ENCODE measurements around the gene KAZN.

KAZN gene

DNA sequence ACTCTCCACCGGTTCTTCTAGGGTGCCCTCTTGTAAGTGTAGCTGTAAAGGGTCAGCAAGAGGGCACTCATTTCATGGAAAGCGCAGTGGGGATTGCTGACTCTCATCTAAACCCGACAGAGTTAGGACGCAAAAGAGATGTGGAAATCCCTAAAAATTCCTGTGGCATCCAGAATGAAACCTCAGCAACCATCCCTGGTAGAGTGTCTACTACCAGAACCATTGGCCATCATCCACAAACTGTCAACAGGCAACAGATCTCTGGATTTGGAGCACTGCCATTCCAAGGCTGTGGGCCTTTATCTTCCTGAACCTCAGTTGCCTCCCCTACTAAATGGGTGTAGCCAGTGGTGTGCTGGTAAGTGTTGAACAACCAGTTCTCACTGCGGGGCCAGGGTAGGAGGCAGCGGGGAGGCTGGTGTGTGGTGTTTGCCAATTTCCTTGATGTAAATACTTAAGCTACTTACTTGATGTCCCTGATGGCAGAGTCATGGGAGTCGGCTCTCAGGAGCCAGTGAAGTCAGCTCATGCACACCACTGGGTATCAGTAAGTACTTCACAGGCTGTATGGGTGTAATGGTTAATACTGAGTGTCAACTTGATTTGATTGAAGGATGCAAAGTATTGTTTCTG is 195.8 kb downstream of the KAZN start:
- no peak for DNase-seq (ENCODE audit: low read depth)

DNA sequence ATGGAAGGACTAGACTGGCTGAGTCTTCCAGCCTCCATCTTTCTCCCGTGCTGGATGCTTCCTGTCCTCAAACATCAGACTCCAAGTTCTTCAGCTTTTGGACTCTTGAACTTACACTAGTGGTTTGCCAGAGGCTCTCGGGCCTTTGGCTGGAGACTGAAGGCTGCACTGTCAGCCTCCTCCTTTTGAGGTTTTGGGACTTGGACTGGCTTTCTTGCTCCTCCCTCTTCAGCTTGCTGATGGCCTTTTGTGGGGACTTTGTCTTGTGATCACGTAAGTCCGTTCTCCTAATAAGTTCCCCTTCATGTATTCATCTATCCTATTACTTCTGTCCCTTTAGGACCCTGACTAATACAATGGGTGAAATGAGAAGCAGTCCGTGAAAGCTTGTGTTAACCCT is 196.4 kb downstream of the KAZN start:
- DNase-seq (ENCODE audit: low read depth) = no peak

DNA sequence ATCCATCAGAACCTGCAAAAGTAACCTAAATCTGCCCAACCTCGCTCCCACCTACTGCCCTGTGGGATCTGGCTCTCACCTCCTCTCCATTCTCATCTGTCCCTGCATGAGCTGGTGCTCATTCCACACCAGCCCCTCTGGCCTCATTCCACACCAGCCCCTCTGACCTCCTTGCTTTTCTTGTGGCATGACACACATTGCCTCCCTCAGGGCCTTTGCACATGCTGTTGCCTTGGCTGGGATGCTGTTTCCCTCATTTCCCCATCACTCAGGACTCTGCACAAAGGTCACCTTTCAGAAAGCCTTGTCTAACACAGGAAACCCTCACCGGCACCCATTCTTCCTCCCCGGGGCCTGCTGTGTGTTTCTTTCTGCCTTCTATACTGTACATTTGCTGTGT is 197.1 kb downstream of the KAZN start:
- no peak for DNase-seq (ENCODE audit: low read depth)

DNA sequence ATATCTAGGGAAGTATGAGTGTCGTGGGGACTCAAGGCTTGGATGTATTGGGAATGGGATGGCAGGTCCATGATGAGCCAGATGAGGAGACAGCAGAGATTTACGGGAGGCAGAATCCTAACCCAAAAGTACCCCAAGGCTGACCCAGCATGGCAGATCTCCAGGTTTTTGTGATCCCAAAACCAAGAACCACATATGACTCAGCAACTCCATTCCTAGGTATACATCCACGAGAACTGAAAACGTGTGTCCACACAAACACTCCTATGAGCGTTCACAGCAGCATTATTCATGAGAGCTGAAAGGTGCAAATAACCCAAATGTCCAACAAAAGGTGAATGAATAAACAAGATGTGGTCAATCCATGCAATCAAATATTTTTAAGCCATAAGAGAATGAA is 201.5 kb downstream of the KAZN start:
- DNase-seq (ENCODE audit: low read depth) = no peak

DNA sequence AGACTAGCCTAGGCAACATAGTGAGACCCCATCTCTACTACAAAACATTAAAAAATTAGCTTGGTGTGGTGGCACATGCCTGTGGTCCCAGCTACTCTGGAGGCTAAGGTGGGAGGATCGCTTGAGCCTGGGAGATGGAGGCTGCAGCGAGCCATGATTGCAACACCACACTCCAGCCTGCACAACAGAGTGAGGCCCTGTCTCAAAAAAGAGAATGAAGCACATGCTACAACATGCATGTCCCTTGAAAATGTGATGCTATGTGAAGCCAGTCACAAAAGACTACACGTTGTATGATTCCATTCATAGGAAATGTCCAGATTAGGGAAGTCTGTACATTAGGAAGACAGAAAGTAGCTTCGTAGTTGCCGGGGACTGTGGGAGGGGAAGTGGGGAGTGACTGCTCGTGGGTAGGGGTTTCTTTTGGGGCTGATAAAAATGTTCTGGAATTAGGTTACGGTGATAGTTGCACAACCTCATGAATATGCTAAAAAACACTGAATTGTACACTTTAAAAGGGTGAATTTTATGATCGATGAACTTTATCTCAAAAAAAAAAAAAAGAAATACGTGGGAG is 202.1 kb downstream of the KAZN start:
- no peak for DNase-seq (ENCODE audit: low read depth)

DNA sequence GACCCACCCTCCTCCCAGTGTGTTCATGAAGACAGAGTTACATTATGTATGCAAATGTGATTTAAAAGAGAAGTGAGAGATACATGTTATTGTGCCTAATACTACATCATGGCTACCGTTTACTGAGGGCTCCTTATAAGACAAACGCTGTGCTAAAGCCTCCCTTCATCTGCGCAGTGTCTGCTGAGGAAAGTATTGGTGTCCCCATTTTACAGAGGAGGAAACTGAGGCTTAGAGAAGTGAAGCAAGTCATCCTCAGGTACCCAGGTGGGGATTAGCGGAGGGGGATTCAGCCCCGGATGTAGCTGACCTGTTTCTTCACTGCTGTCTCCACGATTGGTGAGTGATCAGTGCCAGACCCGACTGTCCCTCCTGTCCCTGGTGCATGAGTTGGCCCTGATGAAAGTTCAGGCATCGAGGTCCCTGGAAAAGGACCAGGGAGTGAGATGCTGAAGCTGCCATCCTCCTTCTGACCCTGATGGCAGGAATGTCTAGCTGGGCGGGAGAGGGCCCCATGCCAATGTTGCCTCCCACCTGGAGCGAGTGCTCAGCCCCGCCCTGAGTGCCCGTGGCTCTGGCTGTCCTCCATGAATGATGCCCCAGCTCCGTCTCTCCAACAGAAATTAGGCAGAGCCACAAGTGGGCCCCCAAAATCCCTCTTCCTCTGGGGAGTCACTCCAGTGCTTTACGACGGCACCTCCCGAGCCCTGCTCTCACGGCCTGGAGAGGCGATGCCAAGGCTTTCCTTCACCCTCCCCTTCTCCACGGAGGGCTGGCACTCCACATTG is 204.7 kb downstream of the KAZN start:
- DNase-seq (ENCODE audit: low read depth) = no peak

DNA sequence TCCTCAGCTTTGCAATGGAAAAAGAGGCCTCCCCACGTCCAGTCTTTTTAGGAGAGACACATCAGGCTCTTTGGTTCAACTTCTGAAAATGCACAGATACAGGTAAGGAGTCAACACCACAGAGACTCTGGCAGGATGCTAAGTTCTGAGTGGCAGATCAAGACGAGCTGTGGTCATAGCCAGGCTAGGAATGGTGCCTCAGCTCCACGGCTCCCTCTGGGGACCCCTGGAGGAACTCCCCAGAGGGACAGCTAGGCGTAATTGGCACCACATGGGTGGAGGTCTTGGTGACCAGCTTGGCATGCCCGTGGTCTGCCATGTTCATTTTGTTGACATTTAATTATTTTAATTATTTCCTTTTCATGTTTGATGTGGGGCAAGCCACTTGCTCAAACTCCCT is 206.1 kb downstream of the KAZN start:
- DNase-seq (ENCODE audit: low read depth) = no peak

DNA sequence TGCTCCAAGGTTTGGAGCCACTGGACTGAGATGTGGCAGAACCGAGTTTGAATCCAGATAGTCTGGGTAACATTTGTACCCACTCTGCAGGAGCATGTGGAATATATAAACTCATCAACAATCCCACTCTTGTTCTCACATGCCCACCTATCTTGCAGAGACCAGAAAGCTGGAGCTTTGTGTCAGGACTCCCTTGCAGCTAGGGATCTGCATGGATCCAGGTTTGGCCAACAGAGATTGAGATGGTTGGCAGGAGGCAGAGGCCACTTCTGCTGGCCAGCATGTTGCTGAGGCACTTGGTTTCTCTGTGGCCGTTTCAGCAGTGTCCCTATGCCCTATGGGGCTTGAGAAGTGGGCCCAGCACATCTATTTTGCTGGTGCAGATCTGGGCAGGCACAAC is 208.3 kb downstream of the KAZN start:
- no peak for DNase-seq (ENCODE audit: low read depth)

DNA sequence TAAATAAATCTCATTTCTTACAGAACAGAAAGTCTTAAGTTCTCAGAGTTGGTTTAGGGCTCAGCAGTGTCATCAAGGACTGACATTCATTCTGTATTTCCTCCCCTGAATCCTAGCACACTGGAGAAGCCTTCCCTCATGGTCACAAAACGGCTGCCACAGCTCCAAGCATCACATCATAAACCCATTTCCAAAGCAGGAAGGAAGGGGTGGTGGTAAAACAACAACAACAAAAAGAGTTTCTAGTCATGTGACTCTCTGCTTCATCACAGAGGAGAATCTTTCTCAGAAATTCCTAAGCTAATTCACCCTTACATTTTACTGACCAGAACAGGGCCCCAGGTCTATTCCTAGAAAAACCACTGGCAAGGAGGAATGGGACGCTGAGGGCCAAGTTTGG is 210.3 kb downstream of the KAZN start:
- no peak for DNase-seq (ENCODE audit: low read depth)

DNA sequence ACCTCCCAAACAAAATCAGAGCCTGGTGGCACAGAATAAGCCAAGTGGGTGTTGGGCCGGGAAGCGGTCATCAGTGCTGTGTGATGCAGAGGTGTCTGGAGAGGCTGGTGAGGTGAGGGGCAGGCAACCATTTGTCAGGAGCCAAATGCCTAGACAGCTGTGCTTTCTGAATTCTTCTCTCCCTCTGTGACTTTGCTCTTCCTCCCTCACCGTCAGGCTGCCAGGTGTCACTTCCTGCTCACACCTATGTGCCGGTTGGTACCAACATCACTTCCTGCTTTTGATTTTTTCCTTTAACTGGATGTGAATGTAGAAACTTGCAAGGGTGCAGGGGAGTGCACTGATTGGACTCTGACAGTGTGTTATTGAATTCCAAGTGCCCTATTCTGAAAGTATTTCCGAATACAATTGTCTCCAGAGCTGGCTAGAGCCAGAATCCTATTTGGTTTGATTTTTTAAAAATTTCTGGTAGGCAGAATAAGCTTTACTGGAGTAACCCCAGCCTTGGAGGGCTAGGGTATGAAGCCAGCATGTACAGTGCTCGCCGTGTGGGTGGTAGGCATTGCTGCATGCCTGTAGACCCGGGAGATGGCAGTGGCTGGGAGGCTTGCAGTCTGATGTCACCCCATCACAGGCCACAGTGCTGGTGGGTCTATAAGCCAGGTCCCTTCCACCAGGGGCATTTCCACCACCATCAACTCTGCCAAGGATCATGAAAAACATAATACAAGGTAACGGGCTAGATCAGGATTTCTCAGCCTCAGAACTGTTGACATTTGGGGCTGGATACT is 210.9 kb downstream of the KAZN start:
- no peak for DNase-seq (ENCODE audit: low read depth)

DNA sequence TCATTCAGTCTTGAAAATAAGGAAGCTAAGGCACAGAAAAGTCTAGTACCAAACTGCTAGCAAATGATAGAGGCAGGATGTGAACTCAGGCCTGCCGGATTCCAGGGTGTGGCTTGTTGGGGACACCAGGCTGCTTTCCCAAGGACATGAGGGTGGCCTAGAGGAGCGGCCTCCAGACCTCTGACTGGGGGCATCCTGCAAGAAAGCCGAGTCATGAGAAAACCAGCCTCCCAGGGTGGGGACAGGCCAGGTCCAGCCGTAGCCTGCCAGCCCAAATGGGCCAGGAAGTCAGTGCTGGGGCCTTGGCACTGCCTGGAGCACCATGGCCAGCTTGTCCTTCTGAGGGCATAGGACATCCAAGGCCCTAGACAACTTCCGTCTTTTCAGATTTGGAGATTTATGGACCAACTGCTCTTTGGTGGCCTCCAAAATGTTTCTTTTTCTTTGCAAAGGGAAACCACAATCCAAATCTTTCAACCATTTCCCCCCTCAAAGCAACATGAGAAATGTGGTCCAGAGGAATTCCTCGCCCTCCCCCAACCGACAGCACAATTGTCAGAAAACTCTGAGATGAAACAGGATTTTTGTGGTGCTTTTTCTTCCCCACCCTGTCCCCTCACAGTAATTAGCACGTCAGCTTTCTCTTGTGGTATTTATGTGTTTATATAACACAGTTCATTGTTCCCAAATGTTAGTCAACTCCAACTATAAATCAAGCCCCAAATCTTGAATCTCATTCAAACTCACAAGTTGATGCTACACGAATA is 212.3 kb downstream of the KAZN start:
- no peak for DNase-seq (ENCODE audit: low read depth)

DNA sequence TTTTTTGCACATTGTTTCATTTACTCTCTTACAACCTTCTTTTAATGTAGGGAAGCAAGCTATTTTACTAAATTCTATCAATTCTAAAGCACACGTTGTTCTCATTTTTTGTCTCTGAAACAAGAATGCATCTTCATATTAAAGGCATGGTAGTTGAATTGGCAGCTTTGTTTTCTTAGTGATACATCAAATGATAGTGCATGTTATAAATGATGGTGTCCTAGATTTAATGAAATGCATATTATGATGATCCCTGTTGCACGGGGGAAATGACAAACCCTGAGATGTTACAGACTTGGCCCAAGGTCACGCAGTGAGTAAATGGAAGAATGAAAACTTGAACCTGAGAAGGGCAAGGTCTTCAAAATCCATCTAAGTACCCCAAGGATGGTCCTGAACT is 213.1 kb downstream of the KAZN start:
- no peak for DNase-seq (ENCODE audit: low read depth)

DNA sequence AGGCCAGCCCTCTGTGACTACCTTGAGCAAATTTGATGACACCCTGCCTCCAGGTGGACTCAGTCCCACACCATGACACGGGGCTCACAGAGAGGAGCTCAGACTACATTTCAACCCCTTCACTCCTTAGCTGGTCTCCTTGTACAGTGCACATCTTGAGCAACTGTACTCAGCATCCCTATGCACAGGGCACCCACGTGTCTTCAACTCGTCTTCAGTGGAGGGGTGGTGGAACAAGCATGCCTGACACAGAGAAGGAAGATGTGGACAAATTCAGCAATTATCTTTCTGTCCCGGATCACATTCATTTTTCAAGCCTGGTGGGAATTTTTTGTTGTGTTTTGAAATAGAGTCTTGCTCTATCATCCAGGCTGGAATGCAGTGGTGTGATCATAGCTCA is 213.7 kb downstream of the KAZN start:
- no peak for DNase-seq (ENCODE audit: low read depth)

DNA sequence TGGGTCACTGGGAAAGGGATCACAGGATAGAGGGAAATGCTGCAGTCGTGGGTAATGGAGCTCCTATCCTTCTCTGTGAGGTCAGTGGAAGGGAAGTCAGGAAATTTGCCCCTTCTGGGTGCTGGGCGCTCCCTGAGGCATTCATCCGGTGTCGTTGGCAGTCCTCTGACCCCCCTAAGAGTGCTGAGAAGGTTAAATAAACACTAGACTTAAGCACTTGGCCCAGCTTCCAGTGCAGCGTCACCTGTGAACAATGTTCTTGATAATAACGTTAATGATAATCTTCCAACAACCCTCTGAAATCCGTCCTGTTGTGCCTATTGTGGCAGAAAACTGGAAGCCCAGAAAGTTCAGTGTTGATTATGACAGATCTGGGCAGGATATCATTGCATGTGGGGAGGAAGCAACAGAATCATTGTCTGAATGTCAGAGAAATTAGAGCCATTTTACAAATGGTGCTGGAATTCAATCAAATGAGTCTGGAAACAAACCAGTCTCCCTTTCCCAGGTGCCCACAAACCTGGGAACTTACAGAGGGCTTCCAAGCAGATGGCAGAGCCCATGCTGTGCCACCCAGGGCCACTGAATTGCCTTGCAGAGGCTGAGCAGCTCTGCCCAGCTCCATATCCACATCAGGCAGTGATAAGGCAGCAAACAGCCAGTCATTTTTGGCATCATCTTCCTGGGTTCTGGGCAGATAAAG is 216.8 kb downstream of the KAZN start:
- DNase-seq (ENCODE audit: low read depth) = no peak

DNA sequence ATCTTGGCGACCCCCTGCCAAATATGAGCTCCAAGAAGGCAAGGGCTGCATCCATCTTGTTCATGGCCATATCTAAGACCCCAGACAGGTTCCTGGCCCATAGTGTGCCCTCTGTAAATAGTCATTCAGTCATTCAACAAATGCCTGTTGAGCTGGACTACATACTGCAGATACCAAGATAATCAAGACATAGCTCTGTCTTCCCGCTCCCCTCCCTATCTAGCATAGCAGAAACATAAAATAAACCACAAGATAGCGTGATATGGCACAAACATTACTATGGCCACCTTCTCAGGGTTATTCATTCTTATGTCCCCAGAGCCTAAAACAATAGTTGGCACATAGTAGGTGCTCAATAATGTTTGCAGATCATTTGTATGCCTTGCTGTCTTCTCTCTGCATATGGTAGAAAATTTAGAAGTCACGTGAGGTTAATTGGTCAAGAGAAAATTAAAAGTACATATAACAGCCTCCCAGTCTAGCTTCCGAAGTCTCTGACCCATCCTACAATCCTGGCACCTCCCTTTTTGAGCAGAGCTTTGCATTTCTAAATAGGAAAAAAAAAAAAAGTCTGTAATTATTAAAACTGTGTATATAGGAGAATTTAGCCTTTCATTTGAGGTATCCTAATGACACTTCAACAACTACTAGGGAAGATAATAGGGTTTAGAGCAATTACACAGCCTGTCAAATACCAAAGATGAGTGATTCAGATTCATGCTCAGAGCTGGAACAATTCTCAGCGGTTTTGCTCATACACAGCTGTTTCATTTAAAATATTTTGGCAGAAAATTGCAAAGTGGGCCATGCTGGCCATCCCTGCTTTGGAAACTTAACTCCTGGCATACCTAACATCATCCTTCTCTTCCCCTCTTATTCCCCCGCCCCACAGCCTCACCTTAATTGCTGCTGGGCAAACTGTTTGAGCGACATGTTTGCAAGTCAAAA is 219.0 kb downstream of the KAZN start:
- no peak for DNase-seq (ENCODE audit: low read depth)

DNA sequence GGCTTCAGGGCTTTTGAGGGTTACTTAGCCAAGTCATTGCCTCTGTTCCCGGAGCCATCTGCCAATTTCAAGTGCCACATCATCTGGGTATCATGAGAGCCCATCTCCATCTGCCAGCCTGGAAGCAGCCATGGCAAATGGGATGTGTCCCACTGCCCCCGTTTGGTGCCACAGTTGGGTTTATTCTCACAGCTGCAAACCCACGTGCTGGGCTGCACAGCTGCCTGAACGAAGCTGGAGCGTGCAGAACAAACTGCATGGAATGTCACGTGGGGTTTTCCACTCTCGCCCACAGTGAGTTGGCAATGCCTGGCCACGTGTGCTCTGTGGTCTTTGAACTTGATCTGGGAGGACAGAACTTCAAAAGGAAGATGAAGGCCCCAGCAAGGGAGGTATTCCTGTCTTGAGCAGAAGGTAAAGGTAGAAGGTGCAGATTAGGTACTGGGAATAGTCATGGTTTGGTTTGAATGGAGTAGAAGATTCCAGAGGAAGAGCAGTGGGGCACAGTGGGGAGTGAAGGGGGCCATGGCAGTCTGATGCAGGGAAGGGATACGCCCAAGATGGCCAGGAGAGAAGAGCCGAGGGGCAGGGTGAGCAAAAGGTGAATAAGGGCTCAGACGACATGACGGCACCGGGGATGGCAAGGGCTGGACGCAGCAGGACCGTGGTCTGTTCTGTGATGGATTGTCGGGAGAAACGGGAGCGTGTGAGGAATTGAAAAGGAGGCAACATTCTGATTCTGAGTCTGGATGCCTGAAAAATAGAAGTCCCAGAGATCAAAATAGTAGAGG is 222.0 kb downstream of the KAZN start:
- DNase-seq (ENCODE audit: low read depth) = no peak

DNA sequence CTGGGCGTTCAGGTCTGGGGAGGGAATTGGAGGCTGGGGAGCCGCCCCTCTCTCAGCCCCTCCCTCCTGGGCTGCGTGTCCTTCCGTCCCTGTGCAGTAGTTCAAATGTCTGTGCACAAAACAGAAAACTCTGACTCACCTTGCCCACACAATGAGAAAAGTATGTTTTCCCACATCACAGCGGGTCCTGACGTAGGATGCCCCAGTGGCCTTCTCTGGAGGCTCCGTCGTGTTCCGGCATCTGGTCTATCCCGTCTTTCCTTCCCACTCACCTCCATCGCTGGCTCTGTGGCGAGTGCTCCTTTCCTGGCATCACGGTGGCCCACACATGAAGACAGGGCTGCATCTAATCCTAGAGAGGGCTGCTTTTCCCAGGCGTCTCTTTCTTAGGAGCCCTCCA is 224.0 kb downstream of the KAZN start:
- no peak for DNase-seq (ENCODE audit: low read depth)

DNA sequence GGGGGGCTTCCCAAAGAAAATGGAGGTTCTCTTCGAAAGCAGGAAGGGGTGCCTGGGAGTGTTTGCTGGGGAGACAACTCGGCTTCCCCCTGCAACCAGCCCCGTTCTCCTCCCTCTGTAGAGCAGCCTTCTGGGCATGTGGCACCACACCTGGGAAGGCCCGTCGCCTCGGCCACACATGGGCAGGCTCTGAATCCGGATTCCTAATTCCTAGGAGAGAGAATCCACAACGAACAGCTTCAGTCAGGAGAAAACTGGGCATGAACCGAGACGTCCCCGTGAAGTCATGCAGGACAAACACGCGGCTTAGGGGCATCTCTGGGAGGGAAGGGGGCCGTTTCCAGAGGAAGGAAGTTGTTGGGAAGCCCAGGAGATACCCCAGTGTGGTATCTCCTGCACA is 224.5 kb downstream of the KAZN start:
- no peak for DNase-seq (ENCODE audit: low read depth)

DNA sequence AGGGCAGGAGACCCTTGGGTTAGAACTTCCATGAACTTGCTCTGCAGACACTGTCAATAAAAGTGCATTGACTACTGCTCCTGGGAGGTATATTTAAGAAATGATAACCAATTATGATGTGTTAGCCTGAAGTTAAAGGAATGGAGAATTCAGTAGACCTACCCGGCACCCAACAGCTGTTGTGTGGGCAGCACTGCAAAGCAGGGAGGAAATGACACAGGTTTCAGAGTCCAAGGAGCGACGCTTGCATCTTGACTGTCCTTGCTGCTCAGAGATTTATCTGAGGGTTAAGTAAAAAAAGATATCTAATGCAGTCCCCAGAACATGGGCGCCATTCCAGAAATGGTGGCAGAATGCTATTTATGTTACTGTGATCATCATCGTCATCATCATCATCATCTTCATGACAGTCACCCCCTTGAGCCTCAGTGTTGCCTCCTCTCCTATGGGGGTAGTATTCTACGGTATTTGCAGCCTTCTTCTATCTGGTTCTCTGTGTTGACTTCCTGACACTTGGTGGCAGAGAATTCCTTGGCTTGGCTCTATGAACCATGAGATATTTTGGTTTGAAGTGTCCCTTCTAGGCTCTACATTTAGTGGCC is 225.9 kb downstream of the KAZN start:
- no peak for DNase-seq (ENCODE audit: low read depth)
